Neuronal stem cell (in vitro differentiated cells): ENCODE measurements around the gene OSBPL3.

Source experiments
- DNase-seq: peaks from one replicate; pipeline ENCODE4 v3.0.0-alpha.2; 2013; ENCODE audit warnings: low spot score
- H2AFZ ChIP-seq: one replicate; pipeline ENCODE4 v1.6.1; 2013; ENCODE audit warnings: mild to moderate bottlenecking, low read length, inconsistent platforms
- H2AK5ac ChIP-seq: 2 replicates; pipeline ENCODE4 v1.6.1; 2013; ENCODE audit warnings: low read depth, mild to moderate bottlenecking, inconsistent platforms, low read length, moderate library complexity, mixed read lengths
- H2BK120ac ChIP-seq: 2 replicates; pipeline ENCODE4 v1.6.1; 2013; ENCODE audit warnings: low read depth, mild to moderate bottlenecking, inconsistent platforms, low read length, moderate library complexity, mixed read lengths
- H2BK12ac ChIP-seq: one replicate; pipeline ENCODE4 v1.6.1; 2013; ENCODE audit warnings: low read length, inconsistent platforms
- H2BK15ac ChIP-seq: 2 replicates; pipeline ENCODE4 v1.6.1; 2013; ENCODE audit warnings: mild to moderate bottlenecking, low read length, inconsistent platforms, mixed read lengths
- H2BK5ac ChIP-seq: one replicate; pipeline ENCODE4 v1.6.1; 2013; ENCODE audit warnings: inconsistent platforms, mild to moderate bottlenecking, low read length, moderate library complexity
- H3K14ac ChIP-seq: one replicate; pipeline ENCODE4 v1.6.1; 2013; ENCODE audit warnings: low read length, inconsistent platforms
- H3K18ac ChIP-seq: 2 replicates; pipeline ENCODE4 v1.6.1; 2013; ENCODE audit warnings: low read length, inconsistent platforms
- H3K23ac ChIP-seq: 2 replicates; pipeline ENCODE4 v1.6.1; 2013; ENCODE audit warnings: low read depth, mild to moderate bottlenecking, mixed read lengths, low read length, inconsistent platforms; ENCODE audit not compliant: poor library complexity
- H3K27ac ChIP-seq: replicated peaks from 3 replicates; pipeline ENCODE4 v1.5.1; 2013; ENCODE audit warnings: low read length, inconsistent platforms
- H3K27me3 ChIP-seq, 3 experiments: 2 replicates each; pipeline ENCODE4 v1.6.1; 2013; ENCODE audit warnings: low read length in 3 of 3, mild to moderate bottlenecking in 2 of 3, inconsistent platforms in 1 of 3, low read depth in 1 of 3, mixed read lengths in 1 of 3, moderate library complexity in 1 of 3; ENCODE audit not compliant: control insufficient read depth in 3 of 3, insufficient read depth in 3 of 3
- H3K36me3 ChIP-seq, 2 donors: replicated peaks in 1 of 2; 2 replicates each; pipeline ENCODE4 v1.6.1; 2013; ENCODE audit warnings: low read length in 2 of 2; ENCODE audit not compliant: control insufficient read depth in 2 of 2, insufficient read depth in 2 of 2
- H3K4ac ChIP-seq: 2 replicates; pipeline ENCODE4 v1.6.1; 2013; ENCODE audit warnings: inconsistent platforms, mild to moderate bottlenecking, low read length, moderate library complexity
- H3K4me1 ChIP-seq, 2 donors: 1 replicate in 1 of 2; 2 replicates in 1 of 2; pipeline ENCODE4 v1.6.1; 2013; ENCODE audit warnings: low read length in 2 of 2, low read depth in 1 of 2; ENCODE audit not compliant: control insufficient read depth in 2 of 2, insufficient read depth in 1 of 2
- H3K4me2 ChIP-seq: one replicate; pipeline ENCODE4 v1.6.1; 2013; ENCODE audit warnings: mild to moderate bottlenecking, low read length, inconsistent platforms; ENCODE audit not compliant: insufficient read depth, poor library complexity, severe bottlenecking
- H3K4me3 ChIP-seq, 2 donors: 2 replicates each; pipeline ENCODE4 v1.5.1; 2013; ENCODE audit warnings: low read length in 2 of 2, mild to moderate bottlenecking in 2 of 2, inconsistent platforms in 1 of 2, moderate library complexity in 1 of 2
- H3K79me1 ChIP-seq: one replicate; pipeline ENCODE4 v1.6.1; 2013; ENCODE audit warnings: low read depth, mild to moderate bottlenecking, inconsistent platforms, low read length, moderate library complexity
- H3K9ac ChIP-seq: one replicate; pipeline ENCODE4 v1.6.1; 2013; ENCODE audit warnings: mild to moderate bottlenecking, low read depth, low read length, inconsistent platforms; ENCODE audit not compliant: poor library complexity
- H3K9me3 ChIP-seq, 2 donors: replicated peaks in 1 of 2; 2 replicates each; pipeline versions ENCODE3 to v1.6.1; 2013; ENCODE audit warnings: low read length in 2 of 2, mild to moderate bottlenecking in 2 of 2, inconsistent platforms in 1 of 2, low read depth in 1 of 2, mixed read lengths in 1 of 2, moderate library complexity in 1 of 2; ENCODE audit not compliant: control insufficient read depth in 2 of 2, insufficient read depth in 1 of 2
- H4K8ac ChIP-seq: one replicate; pipeline ENCODE4 v1.6.1; 2013; ENCODE audit warnings: low read depth, mild to moderate bottlenecking, inconsistent platforms, low read length, moderate library complexity
- H4K91ac ChIP-seq: one replicate; pipeline ENCODE4 v1.6.1; 2013; ENCODE audit warnings: low read length, low read depth, mild to moderate bottlenecking, inconsistent platforms; ENCODE audit not compliant: poor library complexity
- WGBS, 2 donors: extraction: QIAGEN DNeasy Blood & Tissue Kit; methylation state at CpG; one replicate each; pipeline ENCODE4 v1.1.7; 2013; ENCODE audit warnings: missing lambda C conversion rate in 2 of 2, mixed read lengths in 1 of 2; ENCODE audit not compliant: insufficient read length in 2 of 2, insufficient replicate concordance in 1 of 2; ENCODE audit errors: extremely low coverage in 2 of 2; 5-methylcytosine and 5-hydroxymethylcytosine counted together

The OSBPL3 gene

DNA sequence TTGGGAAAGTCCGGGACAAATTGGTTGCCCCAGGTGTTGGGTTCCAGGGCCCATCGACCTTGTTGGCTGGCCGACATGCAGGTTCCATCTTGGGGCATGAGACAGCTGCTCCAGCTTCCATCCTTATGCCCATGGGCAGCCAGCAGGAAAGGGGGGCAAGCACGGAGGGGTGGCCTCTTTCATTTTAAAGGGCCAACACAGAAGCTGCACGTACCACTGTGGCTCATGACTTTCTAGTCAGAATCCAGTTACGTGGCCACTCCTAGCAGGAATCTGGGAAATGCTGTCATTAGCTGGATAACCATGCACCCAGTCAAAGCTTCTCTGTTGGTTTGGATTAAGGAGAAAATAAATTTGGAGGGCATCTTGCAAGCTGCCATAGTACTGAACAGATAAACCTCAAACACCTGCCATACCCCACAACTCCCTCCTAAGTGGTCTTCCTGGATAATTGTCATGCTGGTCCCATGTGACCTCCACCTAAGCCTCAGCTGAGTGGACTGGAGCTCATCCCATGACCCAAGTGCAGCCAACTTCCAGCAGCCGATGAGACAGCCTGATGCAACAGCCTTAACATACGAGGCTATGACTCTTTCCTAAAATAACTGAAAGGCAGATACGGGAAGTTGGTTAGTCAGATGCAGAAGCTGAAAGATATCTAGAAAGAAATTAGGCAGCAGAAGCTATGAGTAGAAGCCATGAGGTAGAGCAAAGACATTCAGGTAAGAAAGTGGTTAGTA lies 201.3 kb downstream of the OSBPL3 start:
- Histone ChIP-seq H4K8ac (no peak overlapping the region), H3K14ac (no peak overlapping the region), H3K36me3 (no peaks in the 10 kb centered on the region), H3K9me3 (peaks cover 2 to 3% of the 10 kb centered on the region in 2 donors), H2BK15ac (no peak overlapping the region), H3K4ac (no peak overlapping the region), H2BK120ac (no peak overlapping the region), H2AK5ac (no peak overlapping the region), H2BK5ac (no peak overlapping the region), H3K27ac (no peak overlapping the region), H4K91ac (no peak overlapping the region), H3K79me1 (no peaks in the 10 kb centered on the region), H3K4me3 (no peak overlapping the region), H2BK12ac (no peak overlapping the region), H3K9ac (no peak overlapping the region), H3K18ac (no peak overlapping the region), H3K4me1 (no peaks in the 10 kb centered on the region), H3K4me2 (no peak overlapping the region), H3K23ac (no peak overlapping the region), H3K27me3 (no peaks in the 10 kb centered on the region), H2AFZ (peak overlapping the region; percentile 68)
- WGBS, 2 donors, result no CpG with 5 or more reads among the region's 9 CpGs
- no peak for DNase-seq

DNA sequence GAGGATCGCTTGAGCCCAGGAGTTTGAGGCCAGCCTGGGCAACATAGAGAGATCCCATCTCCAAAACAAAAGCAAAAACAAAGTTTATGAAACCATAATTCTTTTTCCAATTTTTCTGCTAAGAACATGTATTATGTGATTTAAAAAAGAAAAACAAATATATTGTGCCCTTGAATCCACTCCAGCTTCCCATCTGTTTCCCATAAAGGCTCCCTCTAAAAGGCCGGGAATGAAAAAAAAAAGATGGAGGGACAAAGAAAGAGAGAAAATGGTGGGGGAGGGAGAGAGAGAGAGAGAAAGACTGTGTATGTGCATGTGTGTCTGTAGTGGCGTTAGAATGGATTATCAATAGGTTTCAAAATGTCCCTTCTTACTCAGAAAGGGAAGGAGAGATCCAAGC lies 202.2 kb downstream of the OSBPL3 start:
- no CpG with 5 or more reads among the region's 3 CpGs for WGBS, 2 donors
- Histone ChIP-seq H3K79me1 (no peaks in the 10 kb centered on the region), H2AK5ac (no peak overlapping the region), H3K36me3 (no peaks in the 10 kb centered on the region), H3K4ac (no peak overlapping the region), H3K4me1 (no peaks in the 10 kb centered on the region), H2BK15ac (no peak overlapping the region), H2AFZ (peak overlapping the region; percentile 68), H3K23ac (no peak overlapping the region), H3K4me2 (no peak overlapping the region), H2BK12ac (no peak overlapping the region), H3K18ac (no peak overlapping the region), H3K9ac (no peak overlapping the region), H3K4me3 (no peak overlapping the region), H4K8ac (no peak overlapping the region), H3K27ac (no peak overlapping the region), H3K9me3 (no peaks in the 10 kb centered on the region), H2BK120ac (no peak overlapping the region), H4K91ac (no peak overlapping the region), H3K27me3 (no peaks in the 10 kb centered on the region), H2BK5ac (no peak overlapping the region), H3K14ac (no peak overlapping the region)
- no peak for DNase-seq

DNA sequence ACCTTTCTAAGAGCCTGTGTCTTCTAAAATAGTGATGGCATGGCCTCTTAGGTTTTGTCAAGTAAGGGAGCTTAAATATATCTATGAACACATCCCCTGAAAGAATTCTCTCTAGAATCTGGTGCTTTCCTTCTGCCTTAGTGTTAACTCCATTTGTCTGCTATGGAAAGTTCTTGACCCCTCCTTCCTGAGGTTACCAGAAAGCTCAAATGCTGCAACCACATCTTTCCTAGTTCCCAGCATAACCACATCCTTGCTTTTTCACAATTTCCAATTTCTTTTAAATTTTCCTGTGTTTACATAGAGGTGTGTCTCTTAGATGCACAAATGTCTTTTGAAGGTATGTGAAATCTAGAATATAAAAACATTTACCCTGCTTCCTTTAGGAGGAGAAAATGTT lies 206.3 kb downstream of the OSBPL3 start:
- Histone ChIP-seq H3K4me2 (no peak overlapping the region), H3K9ac (no peak overlapping the region), H3K79me1 (no peaks in the 10 kb centered on the region), H2AFZ (no peak overlapping the region), H3K4me1 (no peaks in the 10 kb centered on the region), H4K91ac (no peak overlapping the region), H3K36me3 (no peaks in the 10 kb centered on the region), H2AK5ac (no peak overlapping the region), H2BK120ac (no peak overlapping the region), H2BK15ac (no peak overlapping the region), H3K23ac (no peak overlapping the region), H3K27me3 (no peaks in the 10 kb centered on the region), H3K14ac (no peak overlapping the region), H3K4ac (no peak overlapping the region), H3K18ac (no peak overlapping the region), H3K4me3 (no peak overlapping the region), H2BK12ac (no peak overlapping the region), H3K9me3 (peaks cover 2 to 3% of the 10 kb centered on the region in 2 donors), H4K8ac (no peak overlapping the region), H2BK5ac (no peak overlapping the region), H3K27ac (no peak overlapping the region)
- DNase-seq, result no peak

DNA sequence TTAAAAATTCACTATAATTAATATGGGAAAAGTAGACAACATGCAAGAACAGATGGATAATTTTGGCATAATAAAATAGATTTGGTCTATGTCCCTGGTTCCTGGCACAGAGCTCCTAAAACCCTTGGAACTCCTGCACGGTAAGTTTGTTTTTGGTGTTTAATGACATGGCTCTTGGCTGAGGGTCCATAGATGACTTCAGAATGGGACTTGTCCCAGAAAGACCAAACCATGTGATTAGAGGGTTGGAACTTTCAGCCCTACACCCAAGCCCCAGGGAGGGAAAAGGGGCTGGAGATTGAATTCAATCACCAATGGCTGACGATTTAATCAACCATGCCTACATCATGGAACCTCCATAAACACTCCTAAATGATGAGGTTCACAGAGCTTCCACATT lies 210.1 kb downstream of the OSBPL3 start:
- WGBS, 2 donors, result no CpG with 5 or more reads among the region's 2 CpGs
- Histone ChIP-seq H4K8ac (no peak overlapping the region), H2BK120ac (no peak overlapping the region), H3K23ac (no peak overlapping the region), H2BK15ac (no peak overlapping the region), H4K91ac (no peak overlapping the region), H3K4me3 (no peak overlapping the region), H3K9ac (no peak overlapping the region), H3K18ac (no peak overlapping the region), H3K27ac (no peak overlapping the region), H2AK5ac (no peak overlapping the region), H2BK12ac (no peak overlapping the region), H3K79me1 (no peaks in the 10 kb centered on the region), H3K4ac (no peak overlapping the region), H2AFZ (no peak overlapping the region), H3K14ac (no peak overlapping the region), H3K9me3 (peaks cover 2 to 3% of the 10 kb centered on the region in 2 donors), H3K27me3 (no peaks in the 10 kb centered on the region), H3K4me1 (no peaks in the 10 kb centered on the region), H3K4me2 (no peak overlapping the region), H3K36me3 (no peaks in the 10 kb centered on the region), H2BK5ac (no peak overlapping the region)
- no peak for DNase-seq
